ENCODE data around the gene HNRNPLL.

Gene HNRNPLL

GRCh38 chr2:38592951-38593350, 9.8 kb downstream of the HNRNPLL start:
- DNase-seq (ENCODE audit: low read depth in 3 of 3): no peak

- DNase-seq (ENCODE audit: low read depth in 3 of 3): no peak
Measured at GRCh38 chr2:38591152-38591551, 11.6 kb downstream of the HNRNPLL start.

GRCh38 chr2:38590053-38590452, 12.7 kb downstream of the HNRNPLL start:
- DNase-seq (ENCODE audit: low read depth in 3 of 3): no peak

- DNase-seq (ENCODE audit: low read depth in 3 of 3): no peak
Measured at GRCh38 chr2:38586931-38587330, 15.8 kb downstream of the HNRNPLL start.

- DNase-seq (ENCODE audit: low read depth in 3 of 3): no peak
Measured at GRCh38 chr2:38584881-38585280, 17.8 kb downstream of the HNRNPLL start.

GRCh38 chr2:38583994-38584393, 18.7 kb downstream of the HNRNPLL start:
- DNase-seq (ENCODE audit: low read depth in 3 of 3): no peak

GRCh38 chr2:38583524-38583923, 19.2 kb downstream of the HNRNPLL start:
- no peak for DNase-seq (ENCODE audit: low read depth in 3 of 3)

- no peak for DNase-seq (ENCODE audit: low read depth in 3 of 3)
Measured at GRCh38 chr2:38581193-38582147, 21.3 kb downstream of the HNRNPLL start.

- no peak for DNase-seq (ENCODE audit: low read depth in 3 of 3)
Measured at GRCh38 chr2:38580115-38580636, 22.6 kb downstream of the HNRNPLL start.

- DNase-seq (ENCODE audit: low read depth in 3 of 3): no peak
Measured at GRCh38 chr2:38578832-38579231, 23.9 kb downstream of the HNRNPLL start.

GRCh38 chr2:38574278-38574677, 28.4 kb downstream of the HNRNPLL start:
- no peak for DNase-seq (ENCODE audit: low read depth in 3 of 3)

- peak in 1 of 3 experiments; percentile 24 for DNase-seq (ENCODE audit: low read depth in 3 of 3)
Measured at GRCh38 chr2:38572167-38572566, 30.6 kb downstream of the HNRNPLL start.

GRCh38 chr2:38571193-38571592, 31.5 kb downstream of the HNRNPLL start:
- no peak for DNase-seq (ENCODE audit: low read depth in 3 of 3)

GRCh38 chr2:38568724-38569436, 33.8 kb downstream of the HNRNPLL start:
- DNase-seq (ENCODE audit: low read depth in 3 of 3): no peak

- no peak for DNase-seq (ENCODE audit: low read depth in 3 of 3)
Measured at GRCh38 chr2:38565333-38565732, 37.4 kb downstream of the HNRNPLL start.

- no peak for DNase-seq (ENCODE audit: low read depth in 3 of 3)
Measured at GRCh38 chr2:38561691-38562090, 41.0 kb downstream of the HNRNPLL start.

- DNase-seq (ENCODE audit: low read depth in 3 of 3): no peak
Measured at GRCh38 chr2:38560092-38560491, 42.6 kb downstream of the HNRNPLL start.

- no peak for DNase-seq (ENCODE audit: low read depth in 3 of 3)
Measured at GRCh38 chr2:38557981-38558380, 44.7 kb downstream of the HNRNPLL start.

GRCh38 chr2:38557217-38557616, 45.5 kb downstream of the HNRNPLL start:
- DNase-seq (ENCODE audit: low read depth in 3 of 3): no peak

- DNase-seq (ENCODE audit: low read depth in 3 of 3): no peak
Measured at GRCh38 chr2:38556006-38556801, 46.5 kb downstream of the HNRNPLL start.

- no peak for DNase-seq (ENCODE audit: low read depth in 3 of 3)
Measured at GRCh38 chr2:38554973-38555595, 47.6 kb downstream of the HNRNPLL start.
